ENCODE results near the gene TIMM22. TPM values are rescaled to one million over a fixed set of nuclear protein-coding genes. Genes with fewer than 3 reads are reported as not detected.

The TIMM22 gene
- total and polyA plus RNA-seq, 2 of the 4 experiments (the other 2 are of a cell fraction): 12.7 to 12.9 TPM

DNA sequence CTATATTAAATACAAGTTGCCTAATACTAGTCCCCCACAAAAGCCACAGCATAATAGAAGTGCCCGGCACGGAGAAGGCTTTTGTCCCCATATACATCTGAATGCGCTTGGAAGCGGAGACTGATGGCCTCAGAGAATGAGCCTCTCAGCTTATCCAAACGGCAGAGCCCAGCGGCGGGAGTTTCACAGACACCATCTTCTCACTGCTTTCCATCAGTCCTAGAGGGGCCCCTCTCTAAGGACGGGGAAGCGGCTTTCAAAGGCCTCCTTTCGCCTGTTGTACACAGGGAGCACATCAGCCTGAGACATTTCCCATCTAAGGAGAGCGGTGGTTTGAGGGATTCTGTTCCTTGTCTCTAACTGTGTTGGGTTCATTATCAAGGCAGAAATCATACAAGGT, 34.3 kb upstream of the TIMM22 start:
- dilution Hi-C loops (cut with HindIII; ENCODE audit: low sequenced_read_pairs, unreplicated experiment) (no loop called here), in situ Hi-C loops (cut with MboI; ENCODE audit: low sequenced_read_pairs) (no loop called here), intact Hi-C loops (cut with micrococcal nuclease) (no loop called here)
- WGBS, 2 experiments (ENCODE audit: extremely low coverage in 2 of 2, insufficient read length in 1 of 2): 69% methylated on average over 5 of the region's 11 CpGs; no CpG with 5 or more reads in 1 of the 2 experiments
- Histone ChIP-seq H4K5ac (ENCODE audit: low read depth, low read length) (no peak overlapping the region), H3K4ac (ENCODE audit: low read depth, low read length) (no peak overlapping the region), H2BK20ac (ENCODE audit: low read depth, low read length) (no peak overlapping the region), H2AFZ (replicated peaks; ENCODE audit: low read length, poor library complexity) (no peak overlapping the region), H3K14ac (replicated peaks; ENCODE audit: low read depth, low read length) (no peak overlapping the region), H3K18ac (ENCODE audit: low read depth, low read length) (no peak overlapping the region), H2AK5ac (ENCODE audit: low read depth, low read length) (no peak overlapping the region), H3K9me1 (ENCODE audit: insufficient read depth, low read length) (peaks cover 17% of the 10 kb centered on the region), H3K79me1 (ENCODE audit: low read depth in 1 of 2, low read length in 2 of 2) (peaks cover 19 to 84% of the 10 kb centered on the region in 2 experiments), H3K4me1 (ENCODE audit: control insufficient read depth, insufficient read depth, low read length) (peaks cover 27% of the 10 kb centered on the region), H3K4me2 (ENCODE audit: low read depth, low read length) (no peak overlapping the region), H3K4me3 (ENCODE audit: insufficient read depth, low read depth, low read length) (no peak overlapping the region), H2AK9ac (replicated peaks; ENCODE audit: low read depth, low read length, poor library complexity) (no peak overlapping the region), H2BK15ac (ENCODE audit: low read depth, low read length) (no peak overlapping the region; the same call in 2 of the 3 replicates), H3K9me3 (ENCODE audit: control insufficient read depth, insufficient read depth, low read length) (no peaks in the 10 kb centered on the region), H3K56ac (ENCODE audit: extremely low read depth, insufficient read depth, low read length) (no peak overlapping the region), H3K27ac (ENCODE audit: insufficient read depth, low read length) (no peak overlapping the region), H4K20me1 (ENCODE audit: insufficient read depth, low read length) (peaks cover 89% of the 10 kb centered on the region), H3K36me3 (ENCODE audit: control insufficient read depth, insufficient read depth, low read length) (peaks cover 13% of the 10 kb centered on the region; the same call in 1 of the 2 replicates), H4K91ac (ENCODE audit: insufficient read depth, low read depth, low read length) (no peak overlapping the region), H4K8ac (ENCODE audit: low read depth in 2 of 2, low read length in 2 of 2) (no peak overlapping the region), H3K27me3 (ENCODE audit: control insufficient read depth, insufficient read depth, low read length) (no peaks in the 10 kb centered on the region), H3K23ac (ENCODE audit: low read depth, low read length) (no peak overlapping the region), H2BK120ac (ENCODE audit: low read depth, low read length) (no peak overlapping the region), H2BK5ac (ENCODE audit: low read depth, low read length, poor library complexity, severe bottlenecking) (no peak overlapping the region), H3K9ac (ENCODE audit: low read depth, low read length) (no peak overlapping the region)
- POLR2A ChIA-PET (ENCODE audit: unreplicated experiment): no interaction called here
- TF ChIP-seq RFX5 (IDR thresholded peaks at IDR 0.05; ENCODE audit: low read depth, low read length): no peak
- TF ChIP-seq FOS (IDR thresholded peaks at IDR 0.05; ENCODE audit: low read depth, low read length): no peak
- TF ChIP-seq SMC3 (IDR thresholded peaks at IDR 0.05; ENCODE audit: low read depth, low read length): no peak
- TF ChIP-seq MAZ (IDR thresholded peaks at IDR 0.05; ENCODE audit: borderline replicate concordance, low read depth, low read length): no peak
- no peak for TF ChIP-seq RCOR1 (IDR thresholded peaks at IDR 0.05; ENCODE audit: insufficient replicate concordance, low read length)
- TF ChIP-seq RAD21 (IDR thresholded peaks at IDR 0.05; ENCODE audit: low read length): no peak
- TF ChIP-seq CHD1 (IDR thresholded peaks at IDR 0.05; ENCODE audit: low read depth, low read length): no peak
- TF ChIP-seq POLR2A (IDR thresholded peaks at IDR 0.05; ENCODE audit: low read depth, low read length): no peak
- no peak for TF ChIP-seq NFE2L2 (IDR thresholded peaks at IDR 0.05; ENCODE audit: low read depth, low read length)
- TF ChIP-seq BHLHE40 (IDR thresholded peaks at IDR 0.05; ENCODE audit: low read depth, low read length): no peak
- TF ChIP-seq, protein P1, sequence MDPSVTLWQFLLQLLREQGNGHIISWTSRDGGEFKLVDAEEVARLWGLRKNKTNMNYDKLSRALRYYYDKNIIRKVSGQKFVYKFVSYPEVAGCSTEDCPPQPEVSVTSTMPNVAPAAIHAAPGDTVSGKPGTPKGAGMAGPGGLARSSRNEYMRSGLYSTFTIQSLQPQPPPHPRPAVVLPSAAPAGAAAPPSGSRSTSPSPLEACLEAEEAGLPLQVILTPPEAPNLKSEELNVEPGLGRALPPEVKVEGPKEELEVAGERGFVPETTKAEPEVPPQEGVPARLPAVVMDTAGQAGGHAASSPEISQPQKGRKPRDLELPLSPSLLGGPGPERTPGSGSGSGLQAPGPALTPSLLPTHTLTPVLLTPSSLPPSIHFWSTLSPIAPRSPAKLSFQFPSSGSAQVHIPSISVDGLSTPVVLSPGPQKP (IDR thresholded peaks at IDR 0.05; ENCODE audit: borderline replicate concordance, low read depth, low read length): no peak
- TF ChIP-seq CEBPB (IDR thresholded peaks at IDR 0.05; ENCODE audit: low read depth, low read length): no peak
- DNase-seq (no peak), ATAC-seq (ENCODE audit: low read depth) (no peak)
- BruUV-seq (replicated peaks): no TSS peak
- CTCF ChIA-PET: no interaction called here
